Left lung (tissue), 8 donors: ENCODE measurements around the gene LETM1. TPM values are rescaled to one million over a fixed set of nuclear protein-coding genes. Genes with fewer than 3 reads are reported as not detected.

Experiments used
- polyA plus RNA-seq, 6 donors: library from polyadenylated mRNA; unstranded; fragments of 120-200 nt; gene quantifications; one replicate each; pipeline ENCODE4 v1.2.1, GENCODE V29; 2013; ENCODE audit not compliant: insufficient read length in 6 of 6
- total RNA-seq, 2 donors: library from RNA; stranded (reverse); fragmentation: NEBNext Ultra II Directional; extraction: Animal tissue kit (Norgen Biotek cat#: 25700); gene quantifications; one replicate each; pipeline ENCODE4 v1.2.1, GENCODE V29; 2021
- donor health status: DM: no; HTN: yes; CAD: no.
- donor health status: DM: no; HTN: no; CAD: no.

LETM1 gene
- total and polyA plus RNA-seq, 8 donors = 17.9 to 52.3 (median 21.5) TPM

Other genes with a start within 250 kb of the LETM1 start
- 1 to 10 TPM; 1.8 to 1.9 TPM for gene FAM53A, start 171.8 kb downstream of the LETM1 start, total RNA-seq
- 1 to 10 TPM; 1.5 to 4.3 (median 3.0) TPM for gene FAM53A, start 171.8 kb downstream of the LETM1 start, polyA plus RNA-seq
- 10 to 100 TPM; 39.1 to 42.8 TPM for gene SLBP, start 143.8 kb downstream of the LETM1 start, total RNA-seq
- 10 to 100 TPM; 57.2 to 73.0 (median 62.0) TPM for gene SLBP, start 143.8 kb downstream of the LETM1 start, polyA plus RNA-seq
- gene TMEM129, start 134.8 kb downstream of the LETM1 start, total RNA-seq = 10 to 100 TPM; 36.8 to 41.1 TPM
- 10 to 100 TPM; 24.3 to 30.6 (median 27.5) TPM for gene TMEM129, start 134.8 kb downstream of the LETM1 start, polyA plus RNA-seq
- 10 to 100 TPM; 20.3 to 28.1 TPM for gene TACC3, start 134.6 kb downstream of the LETM1 start, total RNA-seq
- 10 to 100 TPM; 37.9 to 76.2 (median 48.8) TPM for gene TACC3, start 134.6 kb downstream of the LETM1 start, polyA plus RNA-seq
- gene FGFR3, start 62.9 kb downstream of the LETM1 start, total RNA-seq = 10 to 100 TPM; 10.8 to 13.5 TPM
- 100 to 1,000 TPM in 4 of 6 donors, 10 to 100 TPM in 2; 74.5 to 134 (median 109) TPM for gene FGFR3, start 62.9 kb downstream of the LETM1 start, polyA plus RNA-seq
- gene NSD2, start 15.2 kb upstream of the LETM1 start, total RNA-seq = 10 to 100 TPM; 53.6 to 60.0 TPM
- 10 to 100 TPM; 69.2 to 93.8 (median 82.4) TPM for gene NSD2, start 15.2 kb upstream of the LETM1 start, polyA plus RNA-seq
- gene NELFA, start 152.8 kb upstream of the LETM1 start, total RNA-seq = 10 to 100 TPM; 22.5 to 22.9 TPM
- gene NELFA, start 152.8 kb upstream of the LETM1 start, polyA plus RNA-seq = 10 to 100 TPM; 25.6 to 36.4 (median 32.6) TPM
- under 1 TPM; 0.23 to 0.24 TPM for gene NAT8L, start 203.2 kb upstream of the LETM1 start, total RNA-seq
- gene NAT8L, start 203.2 kb upstream of the LETM1 start, polyA plus RNA-seq = 1 to 10 TPM; 3.4 to 7.3 (median 5.2) TPM